Activated T-cell treated with anti-CD3 and anti-CD28 coated beads for 4 hours (primary cell): Measurements from ENCODE around the gene ANKRD55.
"Not testable (repeated sequence)": the region's sequence is repeated elsewhere in the genome, so short reads cannot be mapped to it uniquely, and the experiment has no call there.

Experiments
- DNase-seq: peaks from one replicate; pipeline ENCODE4 v3.0.0-alpha.2; 2020

Gene ANKRD55

DNA sequence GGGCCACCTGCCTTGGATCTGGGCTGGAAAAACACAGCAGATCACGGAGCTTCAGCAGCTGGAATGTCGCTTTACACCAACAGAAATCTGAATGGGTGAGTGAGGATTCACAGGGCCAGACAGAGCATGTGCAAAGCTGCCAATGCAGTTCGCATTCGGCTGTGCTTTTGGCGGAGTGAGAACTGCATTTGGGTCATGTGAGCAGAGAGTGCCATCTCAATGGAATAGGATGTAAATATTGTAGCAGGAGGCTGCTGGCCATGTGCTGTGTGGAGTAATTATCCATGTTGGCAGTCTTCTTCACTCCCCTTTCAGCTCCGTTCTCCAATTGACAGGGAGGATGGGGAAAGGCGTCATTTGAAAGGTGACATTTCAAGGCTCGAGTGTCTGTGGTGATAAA, at the start of gene ANKRD55:
Gene ANKRD55 (minus strand): TSS at position 101 of the 400 bp plus-strand sequence. CDS start 417 bp downstream, outside the sequence.
- no peak for DNase-seq

- no peak for DNase-seq
Measured at GRCh38 chr5:56282216-56282615, 49.1 kb upstream of the ANKRD55 start.

- no peak for DNase-seq
Measured at GRCh38 chr5:56281489-56282165, 48.5 kb upstream of the ANKRD55 start.

DNA sequence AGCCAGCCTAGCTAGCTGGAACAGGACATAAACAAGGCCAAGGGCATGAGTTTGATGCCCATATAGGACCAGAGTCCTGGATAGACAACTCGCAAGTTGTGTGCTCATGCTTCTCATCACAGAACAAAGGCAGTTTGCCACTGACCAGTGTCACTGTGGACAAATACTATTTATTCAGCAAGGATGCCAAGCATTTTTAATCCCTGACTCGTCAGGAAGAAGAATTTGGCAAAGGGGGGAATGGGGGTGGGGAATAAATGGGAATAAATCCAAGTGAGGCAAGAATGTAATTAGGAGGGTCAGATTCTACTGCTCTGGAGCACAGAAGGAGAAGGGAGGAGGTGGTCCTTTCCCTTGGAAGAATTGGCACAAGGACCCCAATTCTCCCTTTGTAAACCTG, 46.8 kb upstream of the ANKRD55 start:
- DNase-seq: no peak

DNA sequence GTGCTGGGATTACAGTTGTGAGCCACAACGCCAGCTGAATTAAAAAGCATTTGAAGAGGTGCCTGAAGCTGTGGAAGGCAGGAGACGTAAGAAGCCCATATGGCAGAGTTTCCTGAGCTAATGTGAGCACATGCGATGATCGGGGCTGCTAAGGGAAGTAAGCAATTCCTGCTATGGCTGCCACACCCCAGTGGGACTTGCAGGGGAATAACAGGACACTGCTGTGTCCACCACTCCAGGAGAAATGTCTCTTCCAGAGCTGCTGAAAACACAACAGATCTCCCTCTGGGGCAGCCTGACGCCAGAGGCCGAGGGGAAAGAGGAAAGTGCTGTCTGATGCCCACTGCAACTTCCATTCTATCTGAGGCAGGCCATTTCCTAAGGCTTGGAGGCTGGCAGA, 46.2 kb upstream of the ANKRD55 start:
- no peak for DNase-seq

DNA sequence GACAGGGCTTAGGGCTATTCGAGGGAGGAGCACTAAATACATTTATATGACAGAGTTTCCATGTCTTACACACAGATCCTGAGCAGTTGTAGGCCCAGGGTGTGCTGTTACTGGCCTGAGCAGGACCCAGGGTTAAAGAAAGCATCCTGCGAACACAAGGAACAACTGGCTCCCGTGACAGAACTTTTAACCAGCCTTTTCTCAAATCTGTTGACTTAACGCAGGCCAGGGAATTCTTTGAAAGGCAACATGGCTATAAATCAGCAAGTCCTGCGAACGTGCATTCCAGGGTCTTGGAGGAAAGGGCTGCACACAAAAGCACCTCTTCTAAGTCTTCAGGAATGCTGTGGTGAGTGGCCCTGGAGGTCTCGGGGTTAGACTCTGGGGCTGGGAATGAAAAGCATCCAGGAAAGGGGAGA, 45.2 kb upstream of the ANKRD55 start:
- DNase-seq: no peak

DNA sequence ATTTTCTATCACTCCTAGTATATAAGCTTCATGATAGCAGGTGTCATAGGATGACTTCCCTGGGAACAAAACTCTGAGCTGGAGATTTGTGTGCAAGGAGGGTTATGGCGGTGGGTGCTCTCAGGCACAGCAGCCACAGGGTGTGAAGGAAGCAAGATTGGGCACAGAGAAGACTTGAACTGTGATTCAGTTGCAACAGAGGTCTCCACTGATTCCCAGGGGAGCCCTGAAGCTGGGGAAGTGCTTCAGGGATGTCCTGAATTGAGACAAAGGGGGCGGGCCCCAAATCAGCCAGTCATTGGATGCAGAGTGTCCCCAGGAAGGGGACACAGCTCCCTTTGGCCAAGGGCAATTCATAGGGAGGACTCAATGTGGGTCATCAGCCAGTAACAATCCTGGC, 44.4 kb upstream of the ANKRD55 start:
- DNase-seq: no peak

- no peak for DNase-seq
Measured at GRCh38 chr5:56273376-56273955, 40.3 kb upstream of the ANKRD55 start.

- DNase-seq: no peak
Measured at GRCh38 chr5:56272765-56273164, 39.6 kb upstream of the ANKRD55 start.

GRCh38 chr5:56270568-56271392, 37.6 kb upstream of the ANKRD55 start:
- DNase-seq: peak; percentile 71

GRCh38 chr5:56270058-56270457, 36.9 kb upstream of the ANKRD55 start:
- no peak for DNase-seq

DNA sequence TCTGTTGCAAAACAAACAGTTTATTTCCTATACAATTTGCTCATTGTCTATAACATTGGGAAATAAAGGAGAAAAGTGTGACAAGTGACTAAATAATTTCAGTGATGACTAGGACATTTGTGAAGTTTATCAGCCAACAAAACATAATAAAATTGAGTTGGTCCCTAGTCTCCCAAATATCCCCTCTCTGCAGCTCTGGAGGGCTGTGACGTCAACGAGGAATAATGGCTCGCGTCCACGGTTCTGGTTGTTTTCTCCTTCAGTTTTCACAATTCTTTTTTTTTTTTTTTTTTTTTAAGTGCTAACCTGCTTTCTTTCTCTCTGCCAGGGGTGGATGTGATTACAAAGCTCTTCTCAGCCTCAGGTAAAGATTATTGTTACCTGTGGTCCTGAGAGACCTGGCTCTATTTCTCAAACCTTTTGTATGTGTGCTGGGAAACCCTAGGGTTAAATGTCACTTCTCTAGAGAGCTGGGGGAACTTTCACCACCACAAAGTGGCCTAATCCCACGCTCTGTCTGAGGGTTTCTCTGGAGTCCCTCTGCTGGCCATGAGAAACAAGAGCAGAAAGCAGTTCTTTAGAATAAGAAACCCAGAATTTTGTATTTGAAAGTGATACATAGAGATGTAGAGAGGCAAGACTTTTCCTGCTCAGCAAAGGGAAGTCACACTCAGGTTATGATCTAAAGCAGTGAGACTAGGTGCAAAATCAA, 36.2 kb upstream of the ANKRD55 start:
- DNase-seq: no peak

DNA sequence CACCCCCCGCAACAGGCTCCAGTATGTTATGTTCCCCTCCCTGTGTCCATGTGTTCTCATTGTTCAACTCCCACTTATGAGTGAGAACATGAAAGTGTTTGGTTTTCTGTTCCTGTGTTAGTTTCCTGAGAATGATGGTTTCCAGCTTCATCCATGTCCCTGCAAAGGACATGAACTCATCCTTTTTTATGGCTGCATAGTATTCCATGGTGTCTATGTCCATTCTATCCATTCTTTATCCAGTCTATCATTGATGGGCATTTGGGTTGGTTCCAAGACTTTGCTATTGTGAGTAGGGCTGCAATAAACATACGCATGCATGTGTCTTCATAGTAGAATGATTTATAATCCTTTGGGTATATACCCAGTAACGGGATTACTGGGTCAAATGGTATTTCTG, 35.6 kb upstream of the ANKRD55 start:
- DNase-seq: not testable (repeated sequence)

DNA sequence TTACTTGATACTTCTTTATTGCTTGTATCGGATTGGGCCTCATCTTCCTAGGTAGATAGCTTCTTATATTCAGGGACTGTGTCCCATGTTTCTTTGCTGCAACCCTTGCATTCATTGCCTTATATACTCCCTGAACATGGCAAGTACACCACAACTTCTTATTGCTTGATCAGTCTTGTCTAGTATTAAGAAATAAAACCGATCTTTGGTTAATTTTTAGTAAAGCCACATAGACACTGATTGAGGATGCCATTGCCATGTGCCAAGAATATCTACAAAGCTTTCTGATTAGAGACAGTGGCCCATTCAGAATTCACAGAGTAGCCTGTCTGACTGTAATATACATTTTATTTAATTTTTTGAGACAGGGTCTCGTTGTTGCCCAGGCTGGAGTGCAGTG, 34.7 kb upstream of the ANKRD55 start:
- no peak for DNase-seq

DNA sequence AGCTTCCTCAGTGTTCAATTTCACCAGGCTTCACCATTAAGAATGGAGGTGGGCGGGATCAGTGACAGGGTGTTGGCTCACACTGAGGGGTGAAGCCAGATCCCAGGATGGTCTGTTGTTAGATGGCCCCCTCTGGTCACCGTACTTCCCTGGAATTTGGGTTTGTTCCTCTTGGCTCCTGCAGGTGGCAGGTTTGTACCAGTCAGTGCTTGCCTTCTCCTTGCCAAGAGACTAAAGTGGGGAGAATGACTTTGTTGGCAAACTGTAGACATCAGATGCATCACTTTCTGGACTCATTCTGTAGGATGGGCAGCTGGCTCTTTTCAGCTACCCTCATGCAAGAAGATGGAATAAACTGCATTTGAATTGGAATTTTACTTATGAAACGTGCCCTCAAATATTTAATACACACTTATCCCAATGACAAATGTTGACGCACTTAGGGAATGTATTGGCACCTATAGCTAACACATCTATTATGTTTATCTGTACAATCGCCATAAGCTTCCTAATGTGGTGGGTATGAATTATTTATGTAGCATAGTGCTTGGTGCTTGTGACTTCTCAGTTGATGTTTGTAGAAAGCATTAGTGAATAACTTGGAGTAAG, 31.4 kb upstream of the ANKRD55 start:
- no peak for DNase-seq

GRCh38 chr5:56262279-56262678, 29.1 kb upstream of the ANKRD55 start:
- no peak for DNase-seq

- DNase-seq: no peak
Measured at GRCh38 chr5:56259002-56259511, 25.9 kb upstream of the ANKRD55 start.

DNA sequence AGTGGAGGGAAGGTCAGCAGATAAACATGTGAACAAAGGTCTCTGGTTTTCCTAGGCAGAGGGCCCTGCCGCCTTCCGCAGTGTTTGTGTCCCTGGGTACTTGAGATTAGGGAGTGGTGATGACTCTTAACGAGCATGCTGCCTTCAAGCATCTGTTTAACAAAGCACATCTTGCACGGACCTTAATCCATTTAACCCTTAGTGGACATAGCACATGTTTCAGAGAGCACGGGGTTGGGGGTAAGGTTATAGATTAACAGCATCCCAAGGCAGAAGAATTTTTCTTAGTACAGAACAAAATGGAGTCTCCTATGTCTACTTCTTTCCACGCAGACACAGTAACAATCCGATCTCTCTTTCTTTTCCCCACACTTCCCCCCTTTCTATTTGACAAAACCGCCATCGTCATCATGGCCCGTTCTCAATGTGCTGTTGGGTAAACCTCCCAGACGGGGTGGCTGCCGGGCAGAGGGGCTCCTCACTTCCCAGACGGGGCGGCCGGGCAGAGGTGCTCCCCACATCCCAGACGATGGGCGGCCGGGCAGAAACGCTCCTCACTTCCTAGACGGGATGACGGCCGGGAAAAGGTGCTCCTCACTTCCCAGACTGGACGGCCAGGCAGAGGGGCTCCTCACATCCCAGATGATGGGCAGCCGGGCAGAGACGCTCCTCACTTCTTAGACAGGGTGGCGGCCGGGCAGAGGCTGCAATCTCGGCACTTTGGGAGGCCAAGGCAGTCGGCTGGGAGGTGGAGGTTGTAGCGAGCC, 24.8 kb upstream of the ANKRD55 start:
- DNase-seq: not testable (repeated sequence)

DNA sequence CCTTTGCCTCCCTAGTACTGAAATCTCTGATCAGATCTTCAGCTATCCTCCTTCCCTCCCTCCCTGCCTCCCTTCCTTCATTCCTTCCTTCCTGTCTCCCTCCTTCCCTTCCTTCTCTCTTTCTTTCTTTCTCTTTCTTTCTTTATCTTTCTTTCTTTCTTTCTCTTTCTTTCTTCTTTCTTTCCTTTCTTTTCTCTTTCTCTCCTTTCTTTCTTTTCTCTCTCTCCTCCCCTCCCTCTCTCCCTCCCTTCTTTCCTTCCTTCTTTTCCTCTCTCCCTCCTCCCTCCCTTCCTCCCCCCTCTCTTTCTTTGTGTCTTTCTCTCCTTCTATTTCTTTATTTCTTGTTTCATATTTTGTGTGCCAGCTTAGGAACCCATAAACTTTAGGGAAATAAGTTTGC, 23.9 kb upstream of the ANKRD55 start:
- DNase-seq: no peak

DNA sequence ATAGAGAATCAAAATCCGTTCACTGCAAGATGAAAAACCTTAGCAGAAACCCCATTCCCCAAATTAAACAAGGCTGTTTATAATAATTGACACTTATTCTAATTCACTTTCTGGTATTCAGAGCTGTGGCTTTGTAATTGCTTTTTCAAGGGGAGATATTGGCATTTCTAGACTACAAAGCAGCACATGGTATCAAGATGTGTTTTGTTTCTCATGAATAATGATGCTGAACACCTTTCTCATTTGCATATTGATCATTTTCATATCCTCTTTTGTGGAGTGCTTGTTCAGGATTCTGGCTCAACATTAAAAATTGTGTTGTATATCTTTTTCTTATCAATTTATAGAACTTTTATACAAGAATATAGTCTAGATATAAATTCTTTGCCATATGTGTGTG, 22.4 kb upstream of the ANKRD55 start:
- no peak for DNase-seq

DNA sequence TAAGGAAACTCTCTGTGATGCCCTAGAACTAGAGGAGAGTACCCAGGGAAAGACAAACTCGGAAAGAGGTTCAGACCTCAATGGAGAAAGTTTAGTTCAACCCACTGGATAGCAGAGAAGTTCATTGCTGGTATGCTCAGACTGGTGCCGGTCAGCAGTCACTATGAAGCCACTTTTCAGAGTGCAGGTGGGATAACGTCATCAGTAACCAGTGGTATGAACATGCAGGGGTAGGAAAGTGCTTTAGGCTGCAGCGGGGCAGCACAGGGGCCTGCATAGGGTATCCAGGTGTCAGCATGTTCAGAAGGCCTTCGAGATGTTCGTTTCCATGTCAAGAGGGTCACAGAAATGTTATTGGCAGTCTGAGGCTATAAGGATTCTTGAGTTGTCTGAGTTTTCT, 20.8 kb upstream of the ANKRD55 start:
- DNase-seq: no peak

- no peak for DNase-seq
Measured at GRCh38 chr5:56253126-56253525, 20.0 kb upstream of the ANKRD55 start.
